HG03159 (cell line): ENCODE results near the gene FGD2.
A peak's percentile ranks its signal among the peaks of the same experiment; 100 is the strongest.

ENCODE experiments used
- ATAC-seq: cut with Tn5 transposase; IDR thresholded peaks from one replicate; pipeline ENCODE4 v1.9.1; 2021; ENCODE audit warnings: mild to moderate bottlenecking, moderate library complexity; ENCODE audit not compliant: unreplicated experiment

FGD2 gene, protein sequence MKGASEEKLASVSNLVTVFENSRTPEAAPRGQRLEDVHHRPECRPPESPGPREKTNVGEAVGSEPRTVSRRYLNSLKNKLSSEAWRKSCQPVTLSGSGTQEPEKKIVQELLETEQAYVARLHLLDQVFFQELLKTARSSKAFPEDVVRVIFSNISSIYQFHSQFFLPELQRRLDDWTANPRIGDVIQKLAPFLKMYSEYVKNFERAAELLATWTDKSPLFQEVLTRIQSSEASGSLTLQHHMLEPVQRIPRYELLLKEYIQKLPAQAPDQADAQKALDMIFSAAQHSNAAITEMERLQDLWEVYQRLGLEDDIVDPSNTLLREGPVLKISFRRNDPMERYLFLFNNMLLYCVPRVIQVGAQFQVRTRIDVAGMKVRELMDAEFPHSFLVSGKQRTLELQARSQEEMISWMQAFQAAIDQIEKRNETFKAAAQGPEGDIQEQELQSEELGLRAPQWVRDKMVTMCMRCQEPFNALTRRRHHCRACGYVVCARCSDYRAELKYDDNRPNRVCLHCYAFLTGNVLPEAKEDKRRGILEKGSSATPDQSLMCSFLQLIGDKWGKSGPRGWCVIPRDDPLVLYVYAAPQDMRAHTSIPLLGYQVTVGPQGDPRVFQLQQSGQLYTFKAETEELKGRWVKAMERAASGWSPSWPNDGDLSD

DNA sequence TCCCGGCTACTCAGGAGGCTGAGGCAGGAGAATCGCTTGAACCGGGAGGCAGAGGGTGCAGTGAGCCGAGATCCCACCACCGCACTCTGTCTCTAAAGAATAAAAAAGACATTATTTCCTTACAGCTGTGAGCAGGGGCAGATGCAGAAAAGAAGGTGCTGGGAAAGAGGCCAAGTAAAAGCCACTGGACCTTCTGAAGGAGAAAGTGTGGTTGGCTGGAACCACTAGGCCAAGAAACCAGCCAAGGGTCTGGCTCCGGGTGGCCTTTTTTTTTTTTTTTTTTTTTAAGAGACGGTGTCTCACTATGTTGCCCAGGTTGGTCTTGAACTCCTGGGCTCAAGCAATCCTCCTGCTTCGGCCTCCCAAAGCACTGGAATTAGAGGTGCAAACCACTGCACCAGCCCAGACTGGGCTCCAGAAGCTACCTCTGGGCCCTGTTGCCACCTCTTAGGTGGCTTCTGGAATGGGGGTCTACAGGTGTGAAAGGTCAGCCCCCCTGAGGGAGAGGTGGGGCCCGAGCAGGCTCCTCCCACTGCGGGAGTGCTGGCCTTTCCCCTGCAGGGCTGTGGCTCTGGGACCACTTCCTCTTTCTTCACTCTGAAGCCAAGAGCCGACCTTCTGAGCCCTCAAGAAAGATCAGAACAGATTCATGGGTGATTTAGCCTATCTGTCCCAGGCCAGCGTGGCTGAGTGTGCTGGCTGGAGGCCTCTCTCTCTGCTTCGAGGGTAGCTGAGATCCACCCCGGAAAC, at the start of gene FGD2:
Gene FGD2, plus strand, starts transcription at position 595 of the 750 bp plus-strand sequence. CDS start 163 bp downstream, outside the sequence.
- ATAC-seq: peak; percentile 64

GRCh38 chr6:36955671-36956445, 49.6 kb upstream of the FGD2 start:
- ATAC-seq: no peak

GRCh38 chr6:36956446-36956820, 49.0 kb upstream of the FGD2 start:
- no peak for ATAC-seq

- ATAC-seq: no peak
Measured at GRCh38 chr6:36957773-36958271, 47.6 kb upstream of the FGD2 start.

- no peak for ATAC-seq
Measured at GRCh38 chr6:36958775-36959554, 46.5 kb upstream of the FGD2 start.

DNA sequence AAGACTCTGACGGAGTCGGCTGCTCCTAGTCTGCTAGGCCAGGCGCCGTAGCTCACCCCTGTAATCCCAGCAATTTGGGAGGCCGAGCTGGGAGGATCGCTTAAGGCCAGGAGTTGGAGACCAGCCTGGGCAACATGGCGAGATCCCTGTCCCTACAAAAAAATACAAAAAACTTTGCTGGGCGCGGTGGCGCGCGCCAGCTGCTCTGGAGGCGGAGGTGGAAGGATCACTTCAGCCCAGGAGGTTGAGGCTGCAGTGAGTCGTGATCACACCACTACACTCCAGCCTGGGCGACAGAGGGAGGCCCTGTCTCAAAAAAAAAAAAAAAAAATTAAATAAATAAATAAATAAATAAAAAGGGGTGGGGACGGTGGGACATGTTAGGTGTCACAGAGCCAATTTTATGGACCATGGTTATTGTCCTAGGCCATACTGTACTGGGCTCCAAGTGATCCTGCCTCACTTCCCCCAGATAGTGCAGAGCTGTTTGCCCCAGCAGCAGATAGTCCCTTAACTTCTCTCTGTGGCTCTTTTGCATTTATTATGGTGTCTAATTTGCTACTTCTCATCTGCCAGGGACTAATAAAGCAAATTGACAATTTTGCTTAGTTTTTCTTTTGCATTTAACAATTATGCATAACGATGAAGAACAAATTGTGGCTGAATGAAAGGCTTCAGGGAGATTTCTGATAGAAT, 45.8 kb upstream of the FGD2 start:
- no peak for ATAC-seq

DNA sequence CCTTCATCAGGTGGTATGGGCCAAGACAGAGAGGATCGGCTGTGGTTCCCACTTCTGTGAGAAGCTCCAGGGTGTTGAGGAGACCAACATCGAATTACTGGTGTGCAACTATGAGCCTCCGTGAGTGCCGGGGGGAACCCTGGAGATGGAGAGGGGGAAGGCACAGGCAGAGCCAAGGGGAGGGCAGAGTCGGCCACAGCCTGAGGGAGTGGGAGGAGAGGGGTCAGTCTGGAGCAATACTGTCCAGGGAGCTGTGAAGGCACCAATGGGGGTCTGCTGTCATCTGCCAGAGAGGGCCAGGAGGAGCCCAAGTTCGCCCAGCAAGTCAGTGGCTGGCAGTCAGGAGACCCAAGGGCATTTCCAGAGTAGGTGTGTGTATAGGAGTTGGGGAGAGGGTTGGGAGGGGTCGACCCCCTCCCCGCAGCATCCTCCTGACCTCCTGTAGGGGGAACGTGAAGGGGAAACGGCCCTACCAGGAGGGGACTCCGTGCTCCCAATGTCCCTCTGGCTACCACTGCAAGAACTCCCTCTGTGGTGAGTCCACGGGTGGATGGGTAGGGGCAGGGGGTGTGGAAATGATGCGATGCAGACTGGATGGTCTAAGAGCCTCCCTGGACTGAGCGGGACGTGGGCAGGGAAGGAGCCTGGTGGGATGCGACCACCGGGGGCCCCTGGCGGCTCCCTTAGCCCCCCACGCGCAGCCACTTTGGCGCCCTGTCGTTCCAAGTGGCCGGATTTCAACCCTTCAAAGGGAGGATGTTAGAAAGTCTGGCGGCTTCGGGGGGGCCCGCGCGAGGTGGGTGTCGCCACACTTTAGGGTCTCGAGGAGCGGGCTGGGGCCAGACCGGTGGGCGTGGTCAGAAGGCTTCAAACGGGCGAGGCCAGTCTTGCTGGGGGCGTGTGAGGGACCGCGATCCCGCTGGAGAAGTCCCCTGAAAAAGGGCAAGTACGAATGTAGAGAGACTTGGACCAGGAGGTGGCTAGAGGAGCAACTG, 43.7 kb upstream of the FGD2 start:
- no peak for ATAC-seq

DNA sequence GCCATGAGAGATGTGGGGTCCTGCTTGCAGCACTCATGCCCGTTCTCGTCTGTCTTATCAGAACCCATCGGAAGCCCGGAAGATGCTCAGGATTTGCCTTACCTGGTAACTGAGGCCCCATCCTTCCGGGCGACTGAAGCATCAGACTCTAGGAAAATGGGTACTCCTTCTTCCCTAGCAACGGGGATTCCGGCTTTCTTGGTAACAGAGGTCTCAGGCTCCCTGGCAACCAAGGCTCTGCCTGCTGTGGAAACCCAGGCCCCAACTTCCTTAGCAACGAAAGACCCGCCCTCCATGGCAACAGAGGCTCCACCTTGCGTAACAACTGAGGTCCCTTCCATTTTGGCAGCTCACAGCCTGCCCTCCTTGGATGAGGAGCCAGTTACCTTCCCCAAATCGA, 42.6 kb upstream of the FGD2 start:
- ATAC-seq: no peak

DNA sequence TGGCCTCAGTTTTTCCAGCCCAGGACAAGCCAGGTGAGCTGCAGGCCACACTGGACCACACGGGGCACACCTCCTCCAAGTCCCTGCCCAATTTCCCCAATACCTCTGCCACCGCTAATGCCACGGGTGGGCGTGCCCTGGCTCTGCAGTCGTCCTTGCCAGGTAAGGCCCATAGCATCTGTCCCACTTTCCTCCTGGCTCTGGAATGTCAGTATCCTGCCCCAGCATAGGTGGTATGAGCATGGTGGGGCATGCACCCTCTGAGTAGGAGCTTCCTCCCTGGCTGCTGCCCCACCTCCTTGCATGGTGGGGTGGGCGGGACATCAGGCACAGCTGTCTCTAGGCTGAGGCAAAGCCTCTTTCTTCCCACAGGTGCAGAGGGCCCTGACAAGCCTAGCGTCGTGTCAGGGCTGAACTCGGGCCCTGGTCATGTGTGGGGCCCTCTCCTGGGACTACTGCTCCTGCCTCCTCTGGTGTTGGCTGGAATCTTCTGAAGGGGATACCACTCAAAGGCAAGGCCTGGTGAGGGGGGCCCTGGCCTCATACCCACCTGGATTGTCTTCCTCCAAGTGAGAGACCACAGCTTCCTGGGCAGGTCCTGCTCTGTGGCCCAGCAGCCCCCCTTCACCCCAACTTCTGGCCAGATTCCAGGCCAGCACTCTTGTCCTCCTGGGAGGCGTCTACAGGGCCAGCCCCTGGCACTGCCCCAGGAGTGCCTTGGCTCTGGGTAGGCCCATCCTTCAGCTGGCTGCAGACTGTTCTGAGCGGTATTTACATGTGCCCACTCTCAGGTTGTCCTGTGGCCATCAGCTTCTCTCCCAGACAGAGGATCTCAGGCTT, 41.8 kb upstream of the FGD2 start:
- ATAC-seq: no peak

DNA sequence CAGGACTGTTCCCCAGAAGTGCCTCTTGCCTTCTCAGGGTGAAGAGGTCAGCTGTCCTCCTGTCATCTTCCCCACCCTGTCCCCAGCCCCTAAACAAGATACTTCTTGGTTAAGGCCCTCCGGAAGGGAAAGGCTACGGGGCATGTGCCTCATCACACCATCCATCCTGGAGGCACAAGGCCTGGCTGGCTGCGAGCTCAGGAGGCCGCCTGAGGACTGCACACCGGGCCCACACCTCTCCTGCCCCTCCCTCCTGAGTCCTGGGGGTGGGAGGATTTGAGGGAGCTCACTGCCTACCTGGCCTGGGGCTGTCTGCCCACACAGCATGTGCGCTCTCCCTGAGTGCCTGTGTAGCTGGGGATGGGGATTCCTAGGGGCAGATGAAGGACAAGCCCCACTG, 41.1 kb upstream of the FGD2 start:
- ATAC-seq: no peak

GRCh38 chr6:36964908-36965307, 40.5 kb upstream of the FGD2 start:
- ATAC-seq: no peak

DNA sequence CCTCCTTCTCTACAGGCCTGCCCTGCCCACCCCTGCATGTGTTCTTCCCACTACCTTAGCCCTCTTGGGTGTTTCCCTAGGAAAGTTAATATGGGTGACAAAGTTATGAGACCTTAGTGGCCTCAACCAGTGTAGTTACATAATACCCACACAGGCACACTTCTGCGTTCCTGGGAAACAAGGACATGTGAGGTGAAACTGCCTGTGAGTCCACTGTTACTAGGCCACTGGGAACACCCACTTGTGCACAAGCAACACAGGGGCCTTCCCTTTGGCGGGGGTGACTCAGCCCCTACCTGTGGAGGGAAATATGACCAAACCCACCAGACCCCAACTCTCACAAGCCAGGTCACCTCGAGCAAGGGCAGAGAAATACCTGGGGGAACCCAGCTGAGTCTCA, 38.2 kb upstream of the FGD2 start:
- no peak for ATAC-seq

DNA sequence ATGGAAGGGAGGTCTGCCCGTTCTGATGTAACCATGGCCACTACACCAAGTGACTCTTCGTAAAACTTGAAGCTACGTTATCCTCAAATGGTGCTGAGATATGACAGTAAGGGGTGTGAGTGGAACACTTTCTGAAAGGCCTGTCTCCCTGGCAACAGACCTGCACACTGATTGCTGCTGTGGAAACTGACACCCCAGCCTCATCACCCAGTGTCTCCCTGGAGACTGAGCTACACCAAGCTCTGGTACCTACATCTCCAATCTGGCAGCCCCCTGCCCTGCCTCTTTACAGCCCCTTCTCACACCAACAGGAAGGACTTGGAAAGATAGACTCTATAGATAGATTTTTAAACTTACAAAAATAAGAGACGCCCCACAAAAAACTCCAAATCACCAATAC, 37.7 kb upstream of the FGD2 start:
- ATAC-seq: no peak

DNA sequence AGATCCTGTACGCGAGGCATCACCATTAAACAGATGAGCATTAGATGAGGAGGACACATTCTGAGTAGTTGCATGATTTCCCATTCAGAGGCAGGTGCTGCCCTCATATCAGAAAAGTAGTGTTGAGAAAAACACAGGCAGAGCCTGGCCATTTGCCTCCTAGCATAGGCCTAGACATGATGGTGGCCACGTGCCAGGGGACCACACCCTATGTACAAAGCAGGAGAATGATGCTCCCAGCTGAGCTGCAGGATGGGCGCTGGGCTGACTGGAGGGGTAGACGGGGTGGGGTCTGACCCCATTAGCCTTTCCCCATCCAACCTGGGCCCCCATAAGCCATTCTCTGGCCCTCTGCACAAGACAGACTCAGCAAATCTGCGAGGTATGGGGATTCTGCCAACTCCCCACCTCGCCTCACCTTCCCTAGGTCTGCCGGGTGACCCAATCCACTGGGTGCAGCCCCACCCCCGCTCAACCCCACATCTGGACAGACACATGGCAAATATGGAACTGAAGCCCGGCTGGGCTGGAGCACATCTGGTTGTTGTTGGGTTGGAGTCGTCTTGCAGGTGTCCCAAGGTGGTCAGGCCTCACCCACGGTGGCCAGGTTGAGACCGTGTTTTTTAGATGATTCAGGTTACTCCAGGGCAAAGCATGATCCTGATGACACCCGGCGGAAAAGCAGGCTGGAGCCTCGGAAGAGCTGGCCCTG, 37.0 kb upstream of the FGD2 start:
- no peak for ATAC-seq

DNA sequence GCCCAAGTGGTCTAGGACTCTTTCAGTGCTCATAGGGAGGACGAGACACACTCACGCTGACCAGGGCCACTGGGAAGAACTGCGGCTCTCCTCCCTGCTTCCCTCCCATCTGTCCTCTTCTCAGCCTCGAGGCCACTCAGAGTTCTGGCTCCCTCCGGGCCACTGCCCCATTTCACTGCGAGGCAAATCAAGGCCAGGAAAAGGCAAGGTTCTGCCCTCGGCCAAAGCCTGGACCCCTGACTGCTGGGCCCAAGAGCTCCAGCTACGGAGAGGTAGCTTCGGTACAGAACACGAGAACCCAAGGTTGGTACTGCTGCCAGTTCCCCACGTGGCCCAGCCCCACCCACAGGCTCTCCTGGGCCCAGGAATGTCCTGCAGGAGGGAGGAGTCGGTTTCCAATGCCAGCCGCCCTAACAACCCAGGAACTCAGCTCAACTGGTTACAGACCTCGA, 36.2 kb upstream of the FGD2 start:
- ATAC-seq: no peak

- ATAC-seq: no peak
Measured at GRCh38 chr6:36969988-36970891, 35.2 kb upstream of the FGD2 start.
